Breast epithelium (tissue), 4 donors: Measurements from ENCODE around the gene TMEM132C. TPM values are rescaled to one million over a fixed set of nuclear protein-coding genes. Genes with fewer than 3 reads are reported as not detected.

Source experiments
- DNase-seq, 2 donors: peaks; one replicate each; pipeline ENCODE4 v3.0.0-alpha.2; 2019; ENCODE audit warnings: low spot score in 2 of 2
- H3K27ac ChIP-seq, 2 donors: fragments of 200-600 bp; sonication (generic) in 1 of 2; one replicate each; pipeline ENCODE4 v1.5.1; 2016 to 2019; ENCODE audit warnings: mild to moderate bottlenecking in 1 of 2
- H3K27me3 ChIP-seq, 2 donors: fragments of 200-600 bp; sonication (generic) in 1 of 2; one replicate each; pipeline versions ENCODE4 v1.5.1 to v1.6.0; 2017 to 2019; ENCODE audit warnings: control low read depth in 1 of 2, mild to moderate bottlenecking in 1 of 2
- H3K36me3 ChIP-seq: fragments of 200-600 bp; one replicate; pipeline ENCODE4 v1.5.1; 2019
- H3K4me1 ChIP-seq, 2 donors: fragments of 200-600 bp; sonication (generic); one replicate each; pipeline ENCODE4 v1.5.1; 2016 to 2019; ENCODE audit warnings: control low read depth in 1 of 2
- H3K4me3 ChIP-seq, 3 donors: fragments of 200-600 bp; sonication (generic); 1 replicate in 2 of 3; 2 replicates in 1 of 3; pipeline ENCODE4 v1.5.1; 2016 to 2019; ENCODE audit warnings: mild to moderate bottlenecking in 3 of 3, moderate library complexity in 2 of 3
- H3K9me3 ChIP-seq, 2 donors: fragments of 200-600 bp; sonication (generic) in 1 of 2; one replicate each; pipeline ENCODE4 v1.5.1; 2016 to 2019; ENCODE audit warnings: control low read depth in 1 of 2
- CTCF ChIP-seq, 3 donors: fragments of 450-650 bp; IDR thresholded peaks; one replicate each; pipeline ENCODE4 v1.5.1; 2016 to 2017; ENCODE audit warnings: antibody characterized with exemption in 3 of 3, mild to moderate bottlenecking in 3 of 3, moderate library complexity in 3 of 3
- POLR2A ChIP-seq: fragments of 450-650 bp; IDR thresholded peaks from one replicate; pipeline ENCODE4 v1.6.1; 2016; ENCODE audit warnings: antibody characterized with exemption, mild to moderate bottlenecking, moderate library complexity
- POLR2AphosphoS5 ChIP-seq, 3 donors: sonication (generic); formaldehyde crosslinking; IDR thresholded peaks; one replicate each; pipeline ENCODE4 v1.6.1; 2017; ENCODE audit warnings: antibody characterized with exemption in 3 of 3
- intact Hi-C: fragments of 100-400 bp; cut with DNase I; formaldehyde crosslinking; loops from one replicate; pipeline ENCODE4 v1.15.1; 2023; ENCODE audit warnings: low total_unique reads
- total RNA-seq, 3 donors: library from RNA; depleted of rRNA; stranded (reverse); fragments of >200 nt; gene quantifications; one replicate each; pipeline ENCODE4 v1.1.0, GENCODE V29; 2016

TMEM132C gene
- total RNA-seq, 3 donors from 2014 or later, result 7.2 to 54.1 (median 15.7) TPM

- Histone ChIP-seq H3K36me3 (no peaks in the 10 kb centered on the region), H3K4me3 (no peak overlapping the region), H3K4me1 (no peaks in the 10 kb centered on the region), H3K27me3 (no peaks in the 10 kb centered on the region), H3K9me3 (no peaks in the 10 kb centered on the region), H3K27ac (no peak overlapping the region)
- intact Hi-C loops, result no loop called here
- no peak for DNase-seq
- no peak for TF ChIP-seq POLR2AphosphoS5 (IDR thresholded peaks at IDR 0.05)
- TF ChIP-seq POLR2A, result no peak
- no peak for TF ChIP-seq CTCF (IDR thresholded peaks at IDR 0.05)
Observed at GRCh38 chr12:128693115-128693514, 426.1 kb downstream of the TMEM132C start.

DNA sequence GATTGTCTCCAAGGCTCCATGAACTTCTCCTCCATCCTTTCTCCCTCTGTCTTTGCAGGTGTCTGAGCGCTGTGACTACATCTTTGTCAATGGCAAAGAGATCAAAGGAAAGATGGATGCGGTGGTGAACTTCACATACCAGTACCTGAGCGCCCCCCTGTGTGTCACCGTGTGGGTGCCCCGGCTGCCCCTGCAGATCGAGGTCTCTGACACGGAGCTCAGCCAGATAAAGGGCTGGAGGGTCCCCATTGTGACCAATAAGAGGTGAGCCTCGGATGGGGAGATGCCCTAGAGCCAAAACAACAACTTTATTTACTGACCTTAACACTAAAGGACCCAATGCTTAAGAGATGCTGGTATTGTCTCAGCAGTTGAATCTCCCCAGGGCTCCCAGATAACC is 426.8 kb downstream of the TMEM132C start:
- no peaks in the 10 kb centered on the region for H3K9me3 ChIP-seq
- no peak overlapping the region for H3K4me3 ChIP-seq
- no peak for DNase-seq
- no peaks in the 10 kb centered on the region for H3K4me1 ChIP-seq
- H3K36me3 ChIP-seq, result no peaks in the 10 kb centered on the region
- no peak for TF ChIP-seq POLR2A
- no peak for TF ChIP-seq CTCF (IDR thresholded peaks at IDR 0.05)
- no peak for TF ChIP-seq POLR2AphosphoS5 (IDR thresholded peaks at IDR 0.05)
- intact Hi-C loops, result no loop called here
- H3K27me3 ChIP-seq, result no peaks in the 10 kb centered on the region
- no peak overlapping the region for H3K27ac ChIP-seq

DNA sequence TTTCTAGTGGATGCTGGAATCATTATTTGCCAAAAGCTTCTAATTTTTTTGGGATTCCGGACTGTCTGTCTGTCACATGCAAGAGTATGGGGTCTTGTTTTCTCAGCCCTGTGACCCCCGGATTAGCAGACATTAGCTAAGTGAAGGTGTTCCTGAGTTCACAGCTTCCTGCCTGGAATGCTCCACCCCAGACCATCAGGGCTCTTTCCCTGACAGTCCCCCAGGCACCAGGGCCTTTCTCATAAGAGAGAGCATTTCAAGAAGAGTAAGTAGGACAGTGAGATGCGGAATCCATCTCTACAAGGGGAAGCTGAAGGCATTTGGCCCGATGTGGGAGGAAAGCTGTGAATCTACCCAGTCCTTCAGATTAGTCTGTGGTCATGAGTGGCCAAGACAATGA is 427.5 kb downstream of the TMEM132C start:
- Histone ChIP-seq H3K4me1 (no peaks in the 10 kb centered on the region), H3K36me3 (no peaks in the 10 kb centered on the region), H3K4me3 (no peak overlapping the region), H3K9me3 (no peaks in the 10 kb centered on the region), H3K27me3 (no peaks in the 10 kb centered on the region), H3K27ac (no peak overlapping the region)
- DNase-seq, result no peak
- TF ChIP-seq CTCF (IDR thresholded peaks at IDR 0.05), result no peak
- no peak for TF ChIP-seq POLR2AphosphoS5 (IDR thresholded peaks at IDR 0.05)
- no peak for TF ChIP-seq POLR2A
- intact Hi-C loops, result no loop called here

GRCh38 chr12:128695697-128696096 is 428.7 kb downstream of the TMEM132C start:
- no peak overlapping the region for H3K27ac ChIP-seq
- H3K4me3 ChIP-seq, result no peak overlapping the region
- no peaks in the 10 kb centered on the region for H3K27me3 ChIP-seq
- H3K4me1 ChIP-seq, result no peaks in the 10 kb centered on the region
- no peak for TF ChIP-seq POLR2AphosphoS5 (IDR thresholded peaks at IDR 0.05)
- TF ChIP-seq CTCF (IDR thresholded peaks at IDR 0.05), result no peak
- TF ChIP-seq POLR2A, result no peak
- H3K36me3 ChIP-seq, result no peaks in the 10 kb centered on the region
- intact Hi-C loops, result no loop called here
- H3K9me3 ChIP-seq, result no peaks in the 10 kb centered on the region
- DNase-seq, result no peak

- intact Hi-C loops, result no loop called here
- TF ChIP-seq CTCF (IDR thresholded peaks at IDR 0.05), result no peak
- Histone ChIP-seq H3K27me3 (no peaks in the 10 kb centered on the region), H3K4me1 (no peaks in the 10 kb centered on the region), H3K9me3 (no peaks in the 10 kb centered on the region), H3K36me3 (no peaks in the 10 kb centered on the region), H3K27ac (no peak overlapping the region), H3K4me3 (no peak overlapping the region)
- no peak for DNase-seq
Observed at GRCh38 chr12:128698301-128698972, 431.5 kb downstream of the TMEM132C start.
